OCI-LY7 (cell line): ENCODE results near the gene NCEH1. TPM values are rescaled to one million over a fixed set of nuclear protein-coding genes. Genes with fewer than 3 reads are reported as not detected.
A peak's percentile ranks its signal among the peaks of the same experiment; 100 is the strongest.

Experiments
- BruUV-seq: library from RNA; stranded (reverse); fragments of 400-500 nt; replicated peaks from 2 replicates; lab custom pipeline; 2021; lab: Mats Ljungman, UMichigan
- CTCF ChIA-PET: fragments of 300-600 bp; sonication (Branson Sonifier 250); formaldehyde crosslinking; loops from one replicate; lab custom pipeline; 2022; ENCODE audit warnings: antibody characterized with exemption; ENCODE audit not compliant: unreplicated experiment; lab: Charles Lee
- POLR2A ChIA-PET: fragments of 300-600 bp; sonication (Branson Sonifier 250); formaldehyde crosslinking; loops from one replicate; lab custom pipeline; 2022; ENCODE audit warnings: antibody characterized with exemption; lab: Charles Lee
- DNase-seq: peaks from one replicate; pipeline ENCODE4 v3.0.0-alpha.2; 2015; ENCODE audit warnings: low spot score
- H2AFZ ChIP-seq: fragments of 200-600 bp; sonication (generic), shearing (Covaris generic); 2 replicates; pipeline ENCODE4 v1.6.1; 2014; ENCODE audit warnings: mild to moderate bottlenecking, antibody characterized with exemption, low read length, moderate library complexity
- H3K27ac ChIP-seq: fragments of 200-600 bp; sonication (generic); 2 replicates; pipeline ENCODE4 v1.5.1; 2014; ENCODE audit warnings: mixed run types, low read depth, mild to moderate bottlenecking, moderate library complexity, low read length, inconsistent platforms; ENCODE audit not compliant: poor library complexity, severe bottlenecking
- H3K36me3 ChIP-seq: fragments of 200-600 bp; sonication (generic); 2 replicates; pipeline ENCODE4 v1.6.1; 2014; ENCODE audit warnings: mild to moderate bottlenecking, antibody characterized with exemption, low read length, moderate library complexity, mixed read lengths; ENCODE audit not compliant: insufficient read depth
- H3K4me1 ChIP-seq: fragments of 200-600 bp; sonication (generic); 2 replicates; pipeline ENCODE4 v1.5.1; 2014; ENCODE audit warnings: mild to moderate bottlenecking, low read length; ENCODE audit not compliant: insufficient read depth, poor library complexity, severe bottlenecking
- H3K4me2 ChIP-seq: fragments of 200-600 bp; sonication (generic); 2 replicates; pipeline ENCODE4 v1.6.1; 2014; ENCODE audit warnings: mild to moderate bottlenecking, low read length
- H3K4me3 ChIP-seq: fragments of 200-600 bp; sonication (generic); 2 replicates; pipeline ENCODE4 v1.5.1; 2014; ENCODE audit warnings: mild to moderate bottlenecking, low read depth, low read length; ENCODE audit not compliant: poor library complexity, severe bottlenecking
- H3K79me2 ChIP-seq: fragments of 200-600 bp; sonication (generic); 2 replicates; pipeline ENCODE4 v1.6.1; 2016; ENCODE audit warnings: low read depth, mild to moderate bottlenecking, low read length, moderate library complexity, mixed read lengths; ENCODE audit not compliant: insufficient read depth
- H3K9me2 ChIP-seq: fragments of 200-600 bp; sonication (generic); 2 replicates; pipeline ENCODE4 v1.6.1; 2016; ENCODE audit warnings: mild to moderate bottlenecking, low read length, mixed read lengths; ENCODE audit not compliant: insufficient read depth
- H3K9me3 ChIP-seq: fragments of 200-600 bp; sonication (generic); 2 replicates; pipeline ENCODE4 v1.6.1; 2014; ENCODE audit warnings: mild to moderate bottlenecking, mixed run types, low read length, mixed read lengths
- H4K20me1 ChIP-seq: fragments of 200-600 bp; sonication (generic); 2 replicates; pipeline ENCODE4 v1.6.1; 2014; ENCODE audit warnings: mild to moderate bottlenecking, antibody characterized with exemption, low read length, moderate library complexity, mixed read lengths; ENCODE audit not compliant: insufficient read depth
- CTCF ChIP-seq: fragments of 200-600 bp; sonication (generic); conservative IDR thresholded peaks from 2 replicates; pipeline ENCODE4 v1.5.1; 2014; ENCODE audit warnings: mild to moderate bottlenecking, antibody characterized with exemption, low read length, moderate library complexity, mixed read lengths
- EZH2phosphoT487 ChIP-seq: fragments of 200-600 bp; sonication (generic); IDR thresholded peaks from 2 replicates; pipeline ENCODE4 v1.6.1; 2018; ENCODE audit warnings: low read depth, borderline replicate concordance, mild to moderate bottlenecking, mixed run types, antibody characterized with exemption, low read length, moderate library complexity, mixed read lengths
- intact Hi-C: fragments of 100-400 bp; cut with micrococcal nuclease; formaldehyde crosslinking; loops from one replicate; pipeline ENCODE4 v1.10.0; 2022; ENCODE audit not compliant: unreplicated experiment
- total RNA-seq, 2 experiments: library from RNA; depleted of rRNA in 1 of 2; stranded (reverse); fragments of >200 nt in 1 of 2; shearing (Covaris generic) in 1 of 2; gene quantifications; 2 replicates each; pipeline ENCODE4 v1.2.3, GENCODE V29; 2014 to 2022

Gene NCEH1
- total RNA-seq, 2 experiments from 2014 or later, result 2.7 to 8.2 TPM

- Histone ChIP-seq H3K79me2 (no peaks in the 10 kb centered on the region; the same call in 1 of the 2 replicates), H3K4me2 (peak overlapping the region; percentile 91), H4K20me1 (no peaks in the 10 kb centered on the region), H3K36me3 (no peaks in the 10 kb centered on the region), H3K4me3 (no peak overlapping the region), H3K9me3 (no peaks in the 10 kb centered on the region), H3K4me1 (peaks cover 20% of the 10 kb centered on the region), H2AFZ (no peak overlapping the region), H3K27ac (no peak overlapping the region), H3K9me2 (no peaks in the 10 kb centered on the region)
- intact Hi-C loops, result no loop called here
- ChIA-PET POLR2A (interaction anchor here (3.1 kb wide), 1 partner anchor 16 kb away, joined by 12 read pairs; no protein-coding TSS in a partner anchor), CTCF (no interaction called here)
- TF ChIP-seq CTCF, result no peak
- TF ChIP-seq EZH2phosphoT487, result no peak
- DNase-seq, result no peak
- no TSS peak for BruUV-seq
Measured at GRCh38 chr3:172708921-172709773, 1.7 kb downstream of the NCEH1 start.

GRCh38 chr3:172707967-172708366 lies 2.9 kb downstream of the NCEH1 start:
- H2AFZ ChIP-seq, result no peak overlapping the region
- H3K27ac ChIP-seq, result no peak overlapping the region
- no TSS peak for BruUV-seq
- no peak overlapping the region for H3K4me3 ChIP-seq
- ChIA-PET CTCF (no interaction called here), POLR2A (interaction anchor here (0.6 to 0.7 kb wide), 3 partner anchors 10 to 74 kb away, joined by 3 read pairs; no protein-coding TSS in a partner anchor)
- H3K79me2 ChIP-seq, result no peaks in the 10 kb centered on the region; the same call in 1 of the 2 replicates
- intact Hi-C loops, result no loop called here
- H3K4me1 ChIP-seq, result peaks cover 20% of the 10 kb centered on the region
- no peaks in the 10 kb centered on the region for H3K9me2 ChIP-seq
- no peaks in the 10 kb centered on the region for H3K9me3 ChIP-seq
- TF ChIP-seq EZH2phosphoT487, result no peak
- no peak for TF ChIP-seq CTCF
- no peak for DNase-seq
- H3K36me3 ChIP-seq, result no peaks in the 10 kb centered on the region
- no peak overlapping the region for H3K4me2 ChIP-seq
- H4K20me1 ChIP-seq, result no peaks in the 10 kb centered on the region

- no peak for DNase-seq
- no peaks in the 10 kb centered on the region for H3K9me3 ChIP-seq
- H3K4me3 ChIP-seq, result no peak overlapping the region
- H3K27ac ChIP-seq, result no peak overlapping the region
- peaks cover 18% of the 10 kb centered on the region for H3K4me1 ChIP-seq
- no peaks in the 10 kb centered on the region; the same call in 1 of the 2 replicates for H3K79me2 ChIP-seq
- H2AFZ ChIP-seq, result no peak overlapping the region
- H3K9me2 ChIP-seq, result no peaks in the 10 kb centered on the region
- intact Hi-C loops, result no loop called here
- BruUV-seq, result no TSS peak
- H3K4me2 ChIP-seq, result no peak overlapping the region
- TF ChIP-seq EZH2phosphoT487 (no peak), CTCF (no peak)
- ChIA-PET CTCF (no interaction called here), POLR2A (interaction anchor here (0.6 to 0.7 kb wide), 3 partner anchors 9 to 46 kb away, joined by 4 read pairs; no protein-coding TSS in a partner anchor)
- H4K20me1 ChIP-seq, result no peaks in the 10 kb centered on the region
- no peaks in the 10 kb centered on the region for H3K36me3 ChIP-seq
Measured at GRCh38 chr3:172707030-172707429, 3.8 kb downstream of the NCEH1 start.
